Endothelial cell of umbilical vein (primary cell): ENCODE measurements around the gene CPNE2. TPM values are rescaled to one million over a fixed set of nuclear protein-coding genes. Genes with fewer than 3 reads are reported as not detected.

Experiments used
- BruUV-seq: library from RNA; stranded (reverse); fragments of 400-500 nt; replicated peaks from 2 replicates; lab custom pipeline; 2021; lab: Mats Ljungman, UMichigan
- CTCF ChIA-PET: fragments of 300-600, 350-600 bp; sonication (Branson Sonifier 250); formaldehyde crosslinking; loops from one replicate; lab custom pipeline; 2021; ENCODE audit warnings: antibody characterized with exemption, inconsistent platforms; lab: Charles Lee
- POLR2A ChIA-PET: fragments of 300-600, 350-600 bp; sonication (Branson Sonifier 250); formaldehyde crosslinking; loops from one replicate; lab custom pipeline; 2021; ENCODE audit warnings: antibody characterized with exemption, inconsistent platforms; lab: Charles Lee
- DNase-seq: peaks from one replicate; pipeline ENCODE4 v3.0.0-alpha.2; 2011; ENCODE audit warnings: low read depth, low spot score
- FAIRE-seq: peaks from 2 replicates; lab custom pipeline; 2011; peaks lifted over from hg19 to GRCh38; lab: Jason Lieb, UNC
- H2AFZ ChIP-seq: 2 replicates; pipeline ENCODE4 v1.6.0; 2012; ENCODE audit warnings: low read depth, low read length, control low read depth, inconsistent platforms
- H3K27ac ChIP-seq: 2 replicates; pipeline ENCODE4 v1.5.1; 2011; ENCODE audit warnings: low read depth, mild to moderate bottlenecking, control low read depth, low read length, moderate library complexity; ENCODE audit not compliant: insufficient read depth
- H3K27me3 ChIP-seq, 2 experiments: 2 replicates each; pipeline versions ENCODE4 v1.6.0 to v1.6.1; 2011; ENCODE audit warnings: low read length in 2 of 2, mixed read lengths in 1 of 2; ENCODE audit not compliant: control insufficient read depth in 2 of 2, insufficient read depth in 2 of 2
- H3K36me3 ChIP-seq, 2 experiments: 2 replicates in 1 of 2; 3 replicates in 1 of 2; pipeline ENCODE4 v1.5.1; 2011; ENCODE audit warnings: low read length in 2 of 2, mild to moderate bottlenecking in 1 of 2, moderate library complexity in 1 of 2; ENCODE audit not compliant: control insufficient read depth in 2 of 2, insufficient read depth in 2 of 2; ENCODE audit errors: extremely low read depth in 1 of 2
- H3K4me1 ChIP-seq: 3 replicates; pipeline ENCODE4 v1.5.1; 2011; ENCODE audit warnings: mild to moderate bottlenecking, low read length; ENCODE audit not compliant: control insufficient read depth, insufficient read depth; ENCODE audit errors: extremely low read depth
- H3K4me2 ChIP-seq: 2 replicates; pipeline ENCODE4 v1.6.1; 2011; ENCODE audit warnings: low read length, control low read depth, mixed read lengths; ENCODE audit not compliant: insufficient read depth
- H3K4me3 ChIP-seq, 3 experiments: fragments of 200-600 bp in 1 of 3; sonication (generic), shearing (Covaris generic) in 1 of 3; replicated peaks in 1 of 3; 2 replicates each; pipeline ENCODE4 v1.5.1; 2011 to 2016; ENCODE audit warnings: control low read depth in 3 of 3, low read length in 3 of 3, mild to moderate bottlenecking in 2 of 3, inconsistent platforms in 1 of 3, low read depth in 1 of 3, moderate library complexity in 1 of 3; ENCODE audit not compliant: insufficient read depth in 1 of 3
- H3K79me2 ChIP-seq: 2 replicates; pipeline ENCODE4 v1.6.0; 2012; ENCODE audit warnings: low read length, inconsistent platforms; ENCODE audit not compliant: control insufficient read depth, insufficient read depth
- H3K9ac ChIP-seq: replicated peaks from 2 replicates; pipeline ENCODE3; 2011; ENCODE audit warnings: low read length, control low read depth; ENCODE audit not compliant: insufficient read depth; ENCODE audit errors: extremely low read depth
- H3K9me1 ChIP-seq: replicated peaks from 3 replicates; pipeline ENCODE4 v1.6.0; 2011; ENCODE audit warnings: mild to moderate bottlenecking, low read length; ENCODE audit not compliant: control insufficient read depth, insufficient read depth; ENCODE audit errors: extremely low read depth
- H3K9me3 ChIP-seq: replicated peaks from 2 replicates; pipeline ENCODE4 v1.5.1; 2012; ENCODE audit warnings: low read length, inconsistent platforms; ENCODE audit not compliant: control insufficient read depth, insufficient read depth
- H4K20me1 ChIP-seq: replicated peaks from 2 replicates; pipeline ENCODE3; 2011; ENCODE audit warnings: mild to moderate bottlenecking, low read length; ENCODE audit not compliant: control insufficient read depth, insufficient read depth; ENCODE audit errors: extremely low read depth
- CTCF ChIP-seq, 2 donors: IDR thresholded peaks; 1 replicate in 1 of 2; 2 replicates in 1 of 2; pipeline ENCODE4 v1.5.1; 2011; ENCODE audit warnings: low read length in 2 of 2, mild to moderate bottlenecking in 2 of 2, moderate library complexity in 2 of 2, control low read depth in 1 of 2, inconsistent platforms in 1 of 2, low read depth in 1 of 2; ENCODE audit not compliant: insufficient read depth in 1 of 2; ENCODE audit errors: extremely low read depth in 1 of 2
- EZH2 ChIP-seq: IDR thresholded peaks from 2 replicates; pipeline ENCODE4 v1.6.1; 2012; ENCODE audit warnings: borderline replicate concordance, low read depth, mild to moderate bottlenecking, moderate library complexity, low read length, inconsistent platforms; ENCODE audit not compliant: severe bottlenecking
- FOS ChIP-seq: IDR thresholded peaks from 2 replicates; pipeline ENCODE4 v1.6.1; 2011; ENCODE audit warnings: mild to moderate bottlenecking, low read length, moderate library complexity, borderline replicate concordance; ENCODE audit not compliant: insufficient read depth
- GATA2 ChIP-seq: IDR thresholded peaks from 2 replicates; pipeline ENCODE4 v1.7.0; 2011; ENCODE audit warnings: low read depth, mild to moderate bottlenecking, moderate library complexity, mixed read lengths, low read length; ENCODE audit not compliant: insufficient read length, insufficient read depth
- JUN ChIP-seq: IDR thresholded peaks from 2 replicates; pipeline ENCODE4 v1.6.1; 2011; ENCODE audit warnings: borderline replicate concordance, low read depth; ENCODE audit not compliant: insufficient read length, insufficient read depth
- MAX ChIP-seq: IDR thresholded peaks from 2 replicates; pipeline ENCODE4 v1.6.1; 2011; ENCODE audit not compliant: insufficient read depth, insufficient read length
- MYC ChIP-seq: IDR thresholded peaks from one replicate; pipeline ENCODE4 v1.6.1; 2011; ENCODE audit warnings: mild to moderate bottlenecking, low read depth, low read length
- POLR2A ChIP-seq: IDR thresholded peaks from 2 replicates; pipeline ENCODE4 v1.6.1; 2012; ENCODE audit warnings: low read depth, mild to moderate bottlenecking, control low read depth, low read length
- POLR2AphosphoS5 ChIP-seq: IDR thresholded peaks from 2 replicates; pipeline ENCODE4 v1.6.1; 2012; ENCODE audit warnings: low read depth, mild to moderate bottlenecking, control low read depth, low read length, moderate library complexity; ENCODE audit not compliant: insufficient read depth
- dilution Hi-C: fragments of 300-500 bp; cut with MboI; formaldehyde crosslinking; loops from one replicate; pipeline ENCODE4 v1.15.0; 2019; ENCODE audit warnings: low sequenced_read_pairs; ENCODE audit not compliant: extremely low pct_ligation_motif_present
- intact Hi-C: fragments of 100-400 bp; cut with micrococcal nuclease; formaldehyde crosslinking; loops from one replicate; pipeline ENCODE4 v1.10.0; 2022
- polyA plus RNA-seq, 4 experiments: library from polyadenylated mRNA; depleted of rRNA in 3 of 4; stranded (reverse) in 3 of 4; unstranded in 1 of 4; fragments of >200 nt; gene quantifications; 2 replicates each; pipeline versions ENCODE4 v1.2.1 to v1.2.3, GENCODE V29; 2011 to 2012; ENCODE audit warnings: missing spikeins in 1 of 4
- total RNA-seq: library from RNA; stranded (reverse); gene quantifications from 2 replicates; pipeline ENCODE4 v1.2.3, GENCODE V29; 2021

The CPNE2 gene
- total and polyA plus RNA-seq, 2 donors (not counting 3 experiments of a cell fraction or from before 2014, with no cell fraction given) = 91.9 to 187 TPM

GRCh38 chr16:57091200-57091974, 996 bp upstream of the CPNE2 start:
- no peak for TF ChIP-seq FOS
- TF ChIP-seq JUN = no peak
- TF ChIP-seq MAX = no peak
- TF ChIP-seq POLR2AphosphoS5 = no peak
- TF ChIP-seq POLR2A = no peak
- no peak for TF ChIP-seq MYC
- TF ChIP-seq GATA2 = no peak
- TF ChIP-seq CTCF (IDR thresholded peaks at IDR 0.05; ENCODE audit: extremely low read depth in 1 of 2, insufficient read depth in 1 of 2, low read depth in 1 of 2, low read length in 2 of 2) = no peak
- no peak for TF ChIP-seq EZH2
- CTCF ChIA-PET = interaction anchor here (1.0 to 3.6 kb wide), 22 partner anchors 9 to 208 kb away, joined by 3 to 71 read pairs (median 15); no protein-coding TSS in a partner anchor

More at GRCh38 chr16:57091200-57091974, 996 bp upstream of the CPNE2 start:
- FAIRE-seq (peak; percentile 83), DNase-seq (peak; percentile 40)
- no TSS peak for BruUV-seq
- Histone ChIP-seq H3K9me1 (no peaks in the 10 kb centered on the region), H3K36me3 (no peaks in the 10 kb centered on the region), H4K20me1 (no peaks in the 10 kb centered on the region), H3K9me3 (no peaks in the 10 kb centered on the region), H3K9ac (peak overlapping the region; percentile 54), H3K79me2 (peaks cover 12% of the 10 kb centered on the region), H3K4me2 (peak overlapping the region; percentile 72), H3K27me3 (no peaks in the 10 kb centered on the region), H3K4me3 (peak overlapping the region; percentile 47 to 86 (median 55)), H3K27ac (no peak overlapping the region), H3K4me1 (peaks cover 21% of the 10 kb centered on the region), H2AFZ (peak overlapping the region; percentile 52)
- intact Hi-C loops = no loop called here
- POLR2A ChIA-PET = interaction anchor here (1.5 to 2.1 kb wide), 2 partner anchors 56 to 59 kb away, joined by 4 to 5 read pairs; no protein-coding TSS in a partner anchor
- dilution Hi-C loops = no loop called here
